Ovary (tissue), 9 donors: ENCODE data around the gene PRPS1. TPM values are rescaled to one million over a fixed set of nuclear protein-coding genes. Genes with fewer than 3 reads are reported as not detected.

Source experiments
- DNase-seq, 5 donors: peaks; one replicate each; pipeline ENCODE4 v3.0.0-alpha.2; 2019 to 2020
- H3K27ac ChIP-seq, 2 donors: fragments of 200-600 bp; one replicate each; pipeline versions ENCODE4 v1.5.1 to v1.8.0; 2019 to 2022
- H3K27me3 ChIP-seq: fragments of 200-600 bp; one replicate; pipeline ENCODE4 v1.8.0; 2022
- H3K36me3 ChIP-seq: fragments of 200-600 bp; sonication (generic); one replicate; pipeline ENCODE4 v1.5.1; 2019
- H3K4me1 ChIP-seq: one replicate; pipeline ENCODE4 v1.8.1; 2013; ENCODE audit warnings: mild to moderate bottlenecking, moderate library complexity; ENCODE audit not compliant: insufficient read depth
- H3K4me3 ChIP-seq: fragments of 200-600 bp; sonication (generic); one replicate; pipeline ENCODE4 v1.5.1; 2017
- H3K9me3 ChIP-seq, 2 donors: fragments of 200-600 bp in 1 of 2; sonication (generic) in 1 of 2; one replicate each; pipeline versions ENCODE4 v1.5.1 to v1.8.1; 2013 to 2019; ENCODE audit warnings: mild to moderate bottlenecking in 1 of 2, moderate library complexity in 1 of 2
- CTCF ChIP-seq, 3 donors: fragments of 450-650 bp in 2 of 3; fragments of 200-600 bp in 1 of 3; IDR thresholded peaks; one replicate each; pipeline versions ENCODE4 v1.5.1 to v1.8.0; 2016 to 2022; ENCODE audit warnings: antibody characterized with exemption in 3 of 3, mild to moderate bottlenecking in 1 of 3
- EP300 ChIP-seq: sonication (generic); formaldehyde crosslinking; IDR thresholded peaks from one replicate; pipeline ENCODE4 v1.6.1; 2017; ENCODE audit warnings: antibody characterized with exemption
- POLR2A ChIP-seq: fragments of 450-650 bp; IDR thresholded peaks from one replicate; pipeline ENCODE4 v1.6.1; 2017; ENCODE audit warnings: antibody characterized with exemption, mild to moderate bottlenecking, moderate library complexity
- WGBS, 3 donors: extraction: QIAGEN DNeasy Blood & Tissue Kit in 1 of 3; methylation state at CpG; one replicate each; pipeline versions ENCODE4 v1.1.5 to v1.1.7; 2013 to 2017; 5-methylcytosine and 5-hydroxymethylcytosine counted together
- intact Hi-C, 4 donors: fragments of 100-400 bp; cut with DNase I; formaldehyde crosslinking; loops; one replicate each; pipeline versions ENCODE4 v1.11.0 to v1.15.1; 2022 to 2023
- polyA plus RNA-seq, 2 donors: library from polyadenylated mRNA; stranded (reverse); fragments of 200-250 nt in 1 of 2; fragments of 350-450 nt in 1 of 2; fragmentation: Illumina TruSeq in 1 of 2; extraction: RNeasy Lipid Tissue Mini Kit (QIAGEN cat#74804) in 1 of 2; gene quantifications; one replicate each; pipeline ENCODE4 v1.2.3, GENCODE V29; 2013 to 2014
- total RNA-seq, 7 donors: library from RNA; depleted of rRNA in 2 of 7; stranded (reverse); fragments of >200 nt in 2 of 7; fragmentation: NEBNext Ultra II Directional in 3 of 7; extraction: Animal tissue kit (Norgen Biotek cat#: 25700) in 3 of 7; gene quantifications; one replicate each; pipeline versions ENCODE4 v1.1.0 to v1.2.4, GENCODE V29; 2016 to 2023
- donor health status: DM: no; HTN: no; CAD: no; lungs with moderate emphysema.
- donor health status: DM: no; HTN: no; CAD: no.
- donor health status: Bipolar disorder and iron deficiency.
- donor health status: DM: yes; HTN: yes; CAD: no.
- donor health status: DM: no; HTN: no; CAD: no.
- donor health status: DM: yes; HTN: yes; CAD: no.

Gene PRPS1
- total and polyA plus RNA-seq, 9 donors: 19.6 to 72.3 (median 32.8) TPM

GRCh38 chrX:107686026-107686425 lies 57.7 kb downstream of the PRPS1 start:
- TF ChIP-seq POLR2A: no peak
- no peak for TF ChIP-seq EP300
- TF ChIP-seq CTCF (IDR thresholded peaks at IDR 0.05): no peak
- Histone ChIP-seq H3K27me3 (no peaks in the 10 kb centered on the region), H3K9me3 (no peaks in the 10 kb centered on the region), H3K4me1 (peaks cover 4% of the 10 kb centered on the region), H3K27ac (no peak overlapping the region), H3K36me3 (no peaks in the 10 kb centered on the region), H3K4me3 (no peak overlapping the region)
- DNase-seq: peak in 1 of 5 donors; percentile 8
- WGBS, 3 donors: 74 to 80% (median 77%) methylated on average over 3 of the region's 3 CpGs
- intact Hi-C loops: no loop called here

GRCh38 chrX:107686792-107687191 lies 58.5 kb downstream of the PRPS1 start:
- no peak overlapping the region for H3K4me3 ChIP-seq
- H3K9me3 ChIP-seq: no peaks in the 10 kb centered on the region
- WGBS, 3 donors: 49 to 52% (median 50%) methylated on average over 3 of the region's 3 CpGs
- H3K27ac ChIP-seq: no peak overlapping the region
- peak in 1 of 5 donors; percentile 1 for DNase-seq
- peaks cover 4% of the 10 kb centered on the region for H3K4me1 ChIP-seq
- H3K36me3 ChIP-seq: no peaks in the 10 kb centered on the region
- H3K27me3 ChIP-seq: no peaks in the 10 kb centered on the region
- no peak for TF ChIP-seq CTCF (IDR thresholded peaks at IDR 0.05)
- no peak for TF ChIP-seq POLR2A
- no peak for TF ChIP-seq EP300
- intact Hi-C loops: no loop called here

- H3K4me1 ChIP-seq: peaks cover 3% of the 10 kb centered on the region
- DNase-seq: peak in 1 of 5 donors; percentile 4
- no peaks in the 10 kb centered on the region for H3K27me3 ChIP-seq
- H3K27ac ChIP-seq: no peak overlapping the region
- H3K4me3 ChIP-seq: no peak overlapping the region
- TF ChIP-seq CTCF (IDR thresholded peaks at IDR 0.05) (no peak), EP300 (no peak), POLR2A (no peak)
- no peaks in the 10 kb centered on the region for H3K9me3 ChIP-seq
- intact Hi-C loops: no loop called here
- no peaks in the 10 kb centered on the region for H3K36me3 ChIP-seq
- 53 to 62% (median 53%) methylated on average over 3 of the region's 3 CpGs for WGBS, 3 donors
Measured at GRCh38 chrX:107687445-107687844, 59.1 kb downstream of the PRPS1 start.

GRCh38 chrX:107691024-107691448 lies 62.7 kb downstream of the PRPS1 start:
- Histone ChIP-seq H3K36me3 (no peaks in the 10 kb centered on the region), H3K4me3 (no peak overlapping the region), H3K27me3 (no peaks in the 10 kb centered on the region), H3K4me1 (no peaks in the 10 kb centered on the region), H3K9me3 (no peaks in the 10 kb centered on the region), H3K27ac (no peak overlapping the region)
- peak in 2 of 5 donors; percentile 25 to 34 for DNase-seq
- intact Hi-C loops: no loop called here
- 60 to 70% (median 67%) methylated on average over 5 of the region's 5 CpGs for WGBS, 3 donors
- TF ChIP-seq CTCF (IDR thresholded peaks at IDR 0.05) (no peak), EP300 (no peak), POLR2A (no peak)
